ENCODE results near the gene ACSS3. TPM values are rescaled to one million over a fixed set of nuclear protein-coding genes. Genes with fewer than 3 reads are reported as not detected.

Gene ACSS3
- total and polyA plus RNA-seq, 2 of the 8 experiments (the other 6 are each of a cell fraction or from before 2014, with no cell fraction given): 14.4 to 24.0 TPM

DNA sequence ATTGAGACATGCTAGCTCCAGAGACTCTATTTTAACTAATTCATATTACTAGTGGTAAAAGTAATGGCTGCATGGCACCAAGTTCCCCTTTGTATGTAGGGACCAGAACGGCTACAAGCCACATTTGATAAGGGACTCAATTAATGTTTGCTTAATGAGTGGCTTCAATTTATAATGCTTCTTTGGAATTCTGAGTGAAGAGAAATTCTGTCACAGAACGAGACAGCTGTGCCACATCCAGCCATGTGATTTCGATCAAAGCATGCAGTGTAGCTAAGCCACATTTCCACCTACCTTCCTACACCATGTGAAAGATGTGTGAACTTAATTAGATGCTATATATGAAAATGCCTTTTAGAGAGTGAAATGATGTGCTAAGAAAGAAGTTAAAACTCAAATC is 217.4 kb downstream of the ACSS3 start:
- ChIA-PET CTCF (ENCODE audit: partially characterized antibody) (interaction anchor here (1.1 to 1.2 kb wide), 2 partner anchors 12 to 37 kb away, joined by 3 read pairs; no protein-coding TSS in a partner anchor), POLR2A (ENCODE audit: partially characterized antibody) (no interaction called here)
- Histone ChIP-seq H3K4me1 (replicated peaks in 1 of 4; ENCODE audit: control insufficient read depth in 3 of 4, insufficient read depth in 4 of 4, low read length in 3 of 4) (no peaks in the 10 kb centered on the region), H2BK20ac (ENCODE audit: low read length) (no peak overlapping the region), H3K79me2 (ENCODE audit: control insufficient read depth in 1 of 2, insufficient read depth in 2 of 2, low read length in 2 of 2) (no peaks in the 10 kb centered on the region), H3K4me3 (ENCODE audit: extremely low read depth in 1 of 4, insufficient read depth in 2 of 4, low read depth in 3 of 4, low read length in 4 of 4) (no peak overlapping the region), H3K56ac (replicated peaks; ENCODE audit: insufficient read length, low read depth, low read length) (no peak overlapping the region), H3K23ac (ENCODE audit: insufficient read length) (no peak overlapping the region), H2BK15ac (ENCODE audit: low read length) (no peak overlapping the region), H3K9me3 (ENCODE audit: insufficient read depth in 2 of 2, low read depth in 1 of 2, low read length in 1 of 2) (no peaks in the 10 kb centered on the region), H3K9ac (replicated peaks in 1 of 4; ENCODE audit: extremely low read depth in 1 of 4, low read depth in 3 of 4, low read length in 3 of 4) (no peak overlapping the region), H4K20me1 (replicated peaks in 1 of 2; ENCODE audit: control insufficient read depth in 1 of 2, insufficient read depth in 2 of 2, low read length in 2 of 2) (no peaks in the 10 kb centered on the region), H3K4ac (replicated peaks; ENCODE audit: insufficient read length, low read depth, low read length) (no peak overlapping the region), H2BK12ac (ENCODE audit: low read depth, low read length) (no peak overlapping the region), H3K14ac (ENCODE audit: insufficient read length) (no peak overlapping the region), H2BK5ac (ENCODE audit: low read depth, low read length) (no peak overlapping the region), H3K36me3 (ENCODE audit: control insufficient read depth in 2 of 4, insufficient read depth in 4 of 4, low read length in 3 of 4) (no peaks in the 10 kb centered on the region), H4K5ac (ENCODE audit: insufficient read length, low read depth, low read length) (no peak overlapping the region), H4K8ac (ENCODE audit: extremely low read depth, insufficient read depth, low read length) (no peak overlapping the region), H3K4me2 (ENCODE audit: insufficient read depth in 1 of 2, low read depth in 2 of 2, low read length in 2 of 2) (no peak overlapping the region), H2AK5ac (ENCODE audit: low read depth, low read length) (no peak overlapping the region), H3K27ac (ENCODE audit: low read depth, low read length) (no peak overlapping the region), H2BK120ac (replicated peaks; ENCODE audit: low read depth, low read length) (no peak overlapping the region), H3K23me2 (ENCODE audit: low read depth, low read length) (no peaks in the 10 kb centered on the region), H3K27me3 (replicated peaks in 1 of 4; ENCODE audit: control insufficient read depth in 3 of 4, extremely low read depth in 1 of 4, insufficient read depth in 3 of 4, low read length in 3 of 4) (no peaks in the 10 kb centered on the region), H4K91ac (replicated peaks; ENCODE audit: insufficient read length, low read length) (no peak overlapping the region), H3K79me1 (ENCODE audit: low read depth, low read length) (no peaks in the 10 kb centered on the region), H2AFZ (ENCODE audit: low read length) (no peak overlapping the region), H3K18ac (ENCODE audit: extremely low read depth, low read length) (no peak overlapping the region)
- FAIRE-seq (no peak), DNase-seq (ENCODE audit: low read depth in 1 of 2, low spot score in 2 of 2) (no peak)
- 93% methylated on average over 3 of the region's 3 CpGs; no CpG with 5 or more reads in 1 of the 2 experiments for WGBS, 2 experiments (ENCODE audit: extremely low coverage in 1 of 2, insufficient coverage in 1 of 2, insufficient read length in 1 of 2, insufficient replicate concordance in 2 of 2, low coverage in 1 of 2, low lambda C conversion rate in 2 of 2, missing lambda C conversion rate in 1 of 2)
- TF ChIP-seq TCF12 (IDR thresholded peaks at IDR 0.05; ENCODE audit: low read depth, low read length): no peak
- TF ChIP-seq, protein P1, sequence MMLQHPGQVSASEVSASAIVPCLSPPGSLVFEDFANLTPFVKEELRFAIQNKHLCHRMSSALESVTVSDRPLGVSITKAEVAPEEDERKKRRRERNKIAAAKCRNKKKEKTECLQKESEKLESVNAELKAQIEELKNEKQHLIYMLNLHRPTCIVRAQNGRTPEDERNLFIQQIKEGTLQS (IDR thresholded peaks at IDR 0.05; ENCODE audit: insufficient read depth, low read depth, low read length): no peak
- TF ChIP-seq TAF1 (IDR thresholded peaks at IDR 0.05; ENCODE audit: low read depth, low read length): no peak
- no peak for TF ChIP-seq ASH2L (IDR thresholded peaks at IDR 0.05; ENCODE audit: low read length)
- TF ChIP-seq SP4 (IDR thresholded peaks at IDR 0.05; ENCODE audit: low read length): no peak
- no peak for TF ChIP-seq SRF (IDR thresholded peaks at IDR 0.05; ENCODE audit: low read depth, low read length)
- no peak for TF ChIP-seq NRF1 (IDR thresholded peaks at IDR 0.05; ENCODE audit: low read depth, low read length)
- TF ChIP-seq, protein P2, sequence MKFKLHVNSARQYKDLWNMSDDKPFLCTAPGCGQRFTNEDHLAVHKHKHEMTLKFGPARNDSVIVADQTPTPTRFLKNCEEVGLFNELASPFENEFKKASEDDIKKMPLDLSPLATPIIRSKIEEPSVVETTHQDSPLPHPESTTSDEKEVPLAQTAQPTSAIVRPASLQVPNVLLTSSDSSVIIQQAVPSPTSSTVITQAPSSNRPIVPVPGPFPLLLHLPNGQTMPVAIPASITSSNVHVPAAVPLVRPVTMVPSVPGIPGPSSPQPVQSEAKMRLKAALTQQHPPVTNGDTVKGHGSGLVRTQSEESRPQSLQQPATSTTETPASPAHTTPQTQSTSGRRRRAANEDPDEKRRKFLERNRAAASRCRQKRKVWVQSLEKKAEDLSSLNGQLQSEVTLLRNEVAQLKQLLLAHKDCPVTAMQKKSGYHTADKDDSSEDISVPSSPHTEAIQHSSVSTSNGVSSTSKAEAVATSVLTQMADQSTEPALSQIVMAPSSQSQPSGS (IDR thresholded peaks at IDR 0.05; ENCODE audit: low read length): no peak
- no peak for TF ChIP-seq HDAC2 (IDR thresholded peaks at IDR 0.05; ENCODE audit: borderline replicate concordance in 1 of 2, low read depth in 2 of 2, low read length in 2 of 2)
- TF ChIP-seq PHF8 (conservative IDR thresholded peaks at IDR 0.05; ENCODE audit: low read depth, low read length): no peak
- no peak for TF ChIP-seq GTF2F1 (IDR thresholded peaks at IDR 0.05; ENCODE audit: borderline replicate concordance, low read depth, low read length)

Data from H1 (cell line).